Activated gamma-delta T cell (primary cell): ENCODE data around the gene TUBB1.
"Not testable (repeated sequence)": the region's sequence is repeated elsewhere in the genome, so short reads cannot be mapped to it uniquely, and the experiment has no call there.

ENCODE experiments used
- DNase-seq: peaks from one replicate; lab custom pipeline; 2025; lab: John Stamatoyannopoulos, UW

The TUBB1 gene

DNA sequence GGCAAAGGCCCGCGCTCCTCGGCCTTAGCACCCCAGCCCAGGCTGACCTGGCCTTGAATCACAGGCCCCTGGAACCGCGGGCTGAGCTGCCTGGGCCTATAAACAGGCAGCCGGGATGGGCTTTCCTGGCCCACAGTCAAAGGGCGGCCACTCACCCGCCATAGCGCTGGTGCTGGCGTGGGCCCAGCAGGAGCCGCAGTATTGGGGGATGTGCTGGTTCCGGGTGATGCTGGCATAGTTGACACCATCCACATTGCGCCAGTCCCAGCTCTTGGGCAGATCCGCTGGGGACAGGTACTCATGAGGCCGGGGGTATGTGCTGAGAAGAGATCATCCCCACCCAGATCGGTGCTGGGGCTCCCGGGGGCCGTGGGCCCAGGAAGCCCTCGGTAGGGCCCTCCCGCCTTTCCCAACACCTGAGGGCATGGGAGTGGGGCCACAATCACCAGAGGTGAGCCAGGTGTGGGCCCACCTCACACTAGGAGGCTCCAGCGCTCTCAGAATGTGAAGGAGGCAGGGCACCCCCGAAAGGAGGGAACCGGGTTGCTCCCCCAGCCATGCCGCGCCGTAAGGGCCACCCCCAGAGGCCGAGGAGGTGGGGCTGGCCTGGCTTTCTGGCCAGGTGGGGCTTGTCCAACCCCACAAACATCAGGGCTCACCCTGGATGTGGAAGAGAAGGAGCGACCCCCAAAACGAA, 12.9 kb upstream of the TUBB1 start:
- DNase-seq = no peak

DNA sequence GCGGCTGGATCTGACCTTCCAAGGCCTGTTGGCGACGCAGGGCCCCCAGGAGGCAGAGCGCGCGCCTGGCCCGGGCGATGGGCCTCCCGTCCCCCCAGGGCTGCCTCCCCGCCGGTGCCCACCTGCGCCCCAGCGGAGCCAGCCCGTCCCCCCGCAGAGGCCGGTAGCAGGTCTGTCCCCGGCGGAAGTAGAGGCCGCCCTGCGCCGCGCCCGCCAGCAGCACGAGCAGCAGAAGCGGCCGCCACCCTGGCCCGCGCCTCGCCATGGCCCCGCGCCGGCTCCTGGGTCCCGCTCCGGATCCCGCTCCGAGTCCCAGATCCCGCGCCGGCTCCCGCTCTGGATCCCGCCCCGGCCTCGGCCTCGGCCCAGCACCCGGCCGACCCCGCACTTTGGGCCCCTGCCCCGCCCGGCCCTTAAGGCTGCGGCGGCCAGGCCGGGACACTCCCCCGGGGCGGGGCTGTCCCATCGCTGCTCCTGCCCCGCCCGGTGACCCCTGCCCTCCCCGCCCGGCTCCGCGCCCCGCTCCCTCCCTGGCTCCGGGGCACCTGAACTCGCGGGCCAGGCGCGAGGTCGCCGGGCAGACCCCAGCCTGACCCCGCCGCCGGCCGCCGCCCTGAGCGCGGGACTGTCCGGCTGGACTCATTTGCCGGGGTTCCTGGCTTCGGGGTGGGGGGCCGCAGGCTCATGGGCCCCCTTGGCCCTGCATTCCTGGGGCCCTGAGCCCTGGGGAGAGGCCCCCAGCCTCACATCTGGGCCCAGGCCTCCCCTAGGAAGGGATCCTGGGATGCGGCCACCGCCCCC, 12.2 kb upstream of the TUBB1 start, which contains the start of gene CTSZ:
CTSZ (minus strand) TSS at position 391 of the 801 bp plus-strand sequence; CDS start at position 265, 126 bp downstream.
- peak; percentile 31 for DNase-seq

DNA sequence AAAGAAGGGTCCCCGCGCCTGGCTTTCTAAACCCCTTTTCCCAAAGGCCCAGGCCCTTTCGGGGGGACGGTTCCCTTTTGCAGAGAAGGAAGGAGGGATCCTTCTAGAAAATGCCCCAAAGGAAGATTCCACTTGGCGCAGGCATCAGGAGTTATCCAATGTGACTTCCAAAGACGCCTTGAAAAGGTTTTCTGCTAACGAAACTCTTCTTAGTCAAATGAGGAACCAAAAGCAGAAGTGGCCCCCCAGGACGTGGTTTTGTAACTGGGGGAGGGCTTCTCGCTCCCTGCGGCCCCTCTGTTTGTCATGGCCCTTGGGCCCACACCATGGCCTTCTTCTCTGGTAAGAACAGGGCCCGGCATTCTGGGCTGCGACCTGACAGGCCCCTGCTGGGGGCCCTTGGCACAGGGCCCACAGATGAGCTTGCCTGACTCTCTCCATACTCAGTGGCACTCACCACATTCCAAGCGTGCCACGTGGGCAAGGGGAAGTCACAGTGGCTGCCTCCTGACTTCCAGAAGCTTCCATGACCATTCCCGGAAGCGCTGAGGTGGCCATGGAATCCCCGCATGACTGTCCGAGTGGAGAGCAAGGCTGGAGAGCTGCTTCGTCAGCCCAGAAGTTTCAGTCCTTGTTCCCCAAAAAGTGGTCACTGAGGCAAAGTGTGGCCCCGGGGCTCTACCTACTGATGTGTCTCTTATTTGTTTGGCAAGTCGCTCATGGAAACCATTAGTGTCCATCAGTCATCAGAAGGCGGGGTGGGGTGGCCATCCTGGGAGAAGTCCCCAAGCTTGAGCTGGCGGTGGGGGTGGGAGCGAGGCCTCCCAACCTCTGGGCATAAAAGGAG, 11.3 kb upstream of the TUBB1 start:
- no peak for DNase-seq

DNA sequence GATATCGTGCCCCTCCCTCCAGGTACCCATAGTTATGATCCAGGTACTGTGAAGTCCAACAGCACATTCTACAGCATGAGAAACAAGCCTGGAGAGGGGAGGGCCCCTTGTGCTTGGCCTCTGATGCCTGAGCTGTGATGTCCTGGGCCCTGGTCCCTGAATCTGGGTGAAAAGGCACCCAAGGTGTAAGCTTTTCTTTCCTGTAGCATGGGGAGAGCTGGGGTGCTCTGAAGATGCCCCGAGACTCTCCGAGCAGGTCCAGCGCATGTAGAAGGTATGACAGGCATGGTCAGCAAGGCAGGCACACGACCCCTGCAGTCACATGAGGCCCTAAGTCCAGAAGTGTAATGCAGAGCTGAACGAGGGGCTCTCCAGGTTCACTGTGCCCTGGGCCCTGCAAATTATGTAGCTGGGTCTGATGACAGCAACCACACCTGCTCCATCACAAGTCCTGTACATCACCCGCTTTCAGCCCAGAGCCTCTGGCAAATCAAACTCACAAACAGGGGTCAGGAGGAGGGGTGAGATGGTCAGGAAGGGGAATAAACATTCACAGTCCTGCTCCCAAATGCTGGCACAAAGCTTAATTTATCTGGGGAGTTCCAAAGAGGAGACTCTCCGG, 10.4 kb upstream of the TUBB1 start:
- DNase-seq = no peak

DNA sequence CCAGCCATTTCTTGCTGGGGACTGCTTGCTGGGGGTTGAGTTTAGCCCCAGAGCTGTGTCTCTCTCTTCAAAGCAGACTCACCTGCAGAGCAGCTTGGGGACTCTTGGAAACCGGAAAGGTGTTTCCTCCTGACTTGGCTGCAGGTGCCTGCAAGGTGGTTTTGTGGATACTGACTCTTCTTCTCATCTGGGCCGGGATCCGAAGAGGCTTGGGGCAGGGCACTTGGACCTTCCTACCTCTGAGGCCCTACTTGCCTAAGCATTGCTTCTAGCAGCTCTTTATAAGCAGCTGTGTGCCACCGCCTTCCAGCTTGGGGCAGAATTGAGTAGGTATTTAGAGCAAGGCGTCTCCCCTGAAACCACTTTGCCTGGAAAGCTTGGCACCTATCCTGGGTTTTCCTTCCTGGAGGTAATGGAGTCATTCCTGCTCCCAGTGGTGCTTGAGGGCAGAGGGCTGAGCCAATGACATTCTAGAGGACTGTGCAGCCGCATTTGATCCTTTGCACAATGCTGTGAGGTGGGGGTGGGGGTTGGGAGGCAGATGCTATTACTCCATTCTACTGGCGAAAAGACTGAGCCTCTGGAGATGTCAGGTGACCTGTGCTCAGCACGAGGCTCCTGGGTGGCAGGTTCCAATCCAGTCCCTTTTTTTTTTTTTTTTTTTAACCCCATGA, 8.8 kb upstream of the TUBB1 start:
- DNase-seq = no peak

DNA sequence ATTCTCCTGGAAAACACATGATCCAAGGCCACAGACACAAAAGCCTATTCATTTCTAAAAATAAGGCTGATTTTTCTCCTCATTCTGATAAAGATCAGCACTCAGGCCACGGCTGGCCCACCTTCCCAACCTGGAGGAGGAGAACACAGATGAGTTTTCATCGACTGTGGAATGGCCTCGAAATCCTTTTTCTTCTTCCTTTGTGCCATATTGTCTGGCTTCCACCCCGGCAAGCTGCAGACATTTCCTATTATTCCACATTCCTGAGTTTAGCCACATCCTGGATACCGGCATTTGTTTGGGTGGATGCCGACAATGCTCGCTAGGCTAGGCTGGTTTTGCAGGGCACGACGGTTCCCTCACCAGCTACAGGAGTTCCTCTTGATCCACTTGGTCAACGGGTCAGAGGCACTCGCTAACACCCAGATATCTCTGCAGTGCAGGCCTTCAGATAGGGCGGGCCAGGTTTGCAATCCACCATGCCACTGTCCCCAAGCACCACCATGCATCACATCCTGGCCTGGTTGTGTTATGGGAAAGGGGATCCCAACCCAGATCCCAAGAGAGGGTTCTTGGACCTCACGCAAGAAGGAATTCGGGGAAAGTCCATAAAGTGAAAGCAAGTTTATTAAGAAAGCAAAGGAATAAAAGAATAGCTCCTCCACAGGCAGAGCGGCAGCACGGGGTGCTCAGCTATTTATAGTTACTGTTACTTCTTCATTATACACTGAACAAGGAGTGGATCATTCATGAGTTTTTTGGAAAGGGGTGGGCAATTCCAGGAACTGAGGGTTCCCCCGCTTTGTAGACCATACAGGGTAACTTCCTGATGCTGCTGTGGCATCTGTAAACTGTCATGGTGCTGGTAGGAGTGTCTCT, 8.0 kb upstream of the TUBB1 start:
- DNase-seq = no peak

DNA sequence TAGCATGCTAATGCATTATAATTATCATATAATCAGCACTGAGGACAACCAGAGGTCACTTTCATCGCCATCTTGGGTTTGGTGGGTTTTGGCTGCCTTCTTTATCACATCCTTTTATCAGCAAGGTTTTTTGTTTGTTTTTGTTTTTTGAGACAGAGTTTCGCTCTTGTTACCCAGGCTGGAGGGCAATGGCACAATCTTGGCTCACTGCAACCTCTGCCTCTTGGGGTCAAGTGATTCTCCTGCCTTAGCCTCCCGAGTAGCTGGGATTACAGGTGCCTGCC, 7.4 kb upstream of the TUBB1 start:
- DNase-seq = not testable (repeated sequence)

DNA sequence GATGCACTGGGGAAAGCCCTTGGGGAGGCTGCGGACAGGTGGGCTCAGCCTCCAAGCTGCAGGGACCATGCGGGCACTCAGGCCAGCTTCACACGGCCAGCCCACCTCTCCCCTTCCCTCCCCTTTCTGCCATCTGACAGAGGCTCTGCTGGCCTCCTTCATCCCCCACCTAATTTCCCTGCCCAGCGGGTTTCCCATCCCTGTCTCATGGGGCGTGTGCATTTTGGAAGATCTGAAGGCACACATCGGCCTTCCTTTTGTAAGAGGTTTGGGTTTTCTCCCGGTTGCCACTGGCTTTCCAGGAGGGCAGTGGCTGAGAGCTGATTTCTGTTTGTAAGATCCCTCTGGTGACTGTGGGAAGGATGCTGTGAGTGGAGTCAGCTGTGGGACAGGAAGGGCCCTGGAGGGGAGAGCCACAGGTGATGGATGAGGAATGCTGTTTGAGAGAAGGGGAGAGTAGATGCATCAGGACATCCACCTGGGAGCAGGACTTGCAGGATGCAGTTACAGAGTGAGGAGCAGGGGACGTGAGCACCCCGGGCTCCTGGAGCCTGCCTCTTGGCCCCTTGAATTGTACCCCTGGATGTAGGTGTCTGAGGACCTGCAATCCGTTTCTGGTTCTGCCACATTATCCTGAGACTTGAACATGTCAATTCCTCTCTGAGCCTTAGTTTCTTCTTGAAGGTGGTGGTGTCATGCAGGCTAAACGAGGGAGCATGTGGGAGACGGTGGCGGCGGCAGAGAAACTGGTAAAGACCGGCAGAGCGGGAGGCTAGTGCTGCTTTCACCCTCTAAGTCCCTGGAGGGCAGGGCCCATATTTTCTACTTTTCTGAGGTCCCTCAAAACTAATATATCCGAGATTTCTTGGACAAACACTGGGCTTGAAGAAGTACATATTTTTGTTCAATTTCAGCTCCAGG, 5.9 kb upstream of the TUBB1 start:
- DNase-seq = no peak

DNA sequence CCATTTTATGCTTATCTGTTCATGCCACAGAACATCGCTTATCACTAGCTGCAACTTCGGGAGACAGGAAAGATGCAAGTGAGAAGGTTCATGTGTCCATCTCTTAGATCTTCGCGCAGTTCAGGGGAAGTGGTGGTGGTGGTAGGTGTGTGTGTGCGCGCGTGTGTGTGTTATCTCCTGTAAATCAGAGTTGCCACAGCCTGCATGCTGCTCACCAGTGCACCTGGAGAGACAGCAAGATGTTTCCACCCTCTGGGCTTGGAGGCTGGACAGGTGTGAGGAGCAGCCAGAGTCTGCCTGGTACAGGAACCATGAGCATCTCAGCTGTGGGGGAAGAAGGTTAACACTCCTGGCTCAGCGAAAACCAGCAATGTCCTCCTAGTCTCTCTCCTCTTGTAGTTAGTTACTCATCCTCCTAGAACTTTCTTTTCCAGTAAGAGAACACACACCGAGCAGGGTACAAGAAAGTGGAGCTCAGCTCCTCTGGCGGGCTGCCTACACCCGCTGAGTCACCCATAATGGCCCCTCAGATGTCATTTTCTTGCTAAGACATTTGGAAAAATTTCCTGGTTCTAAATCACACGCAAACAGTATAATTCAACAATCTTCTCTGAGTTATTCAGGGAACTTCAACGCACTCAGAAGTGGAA, 5.1 kb upstream of the TUBB1 start:
- DNase-seq = no peak

DNA sequence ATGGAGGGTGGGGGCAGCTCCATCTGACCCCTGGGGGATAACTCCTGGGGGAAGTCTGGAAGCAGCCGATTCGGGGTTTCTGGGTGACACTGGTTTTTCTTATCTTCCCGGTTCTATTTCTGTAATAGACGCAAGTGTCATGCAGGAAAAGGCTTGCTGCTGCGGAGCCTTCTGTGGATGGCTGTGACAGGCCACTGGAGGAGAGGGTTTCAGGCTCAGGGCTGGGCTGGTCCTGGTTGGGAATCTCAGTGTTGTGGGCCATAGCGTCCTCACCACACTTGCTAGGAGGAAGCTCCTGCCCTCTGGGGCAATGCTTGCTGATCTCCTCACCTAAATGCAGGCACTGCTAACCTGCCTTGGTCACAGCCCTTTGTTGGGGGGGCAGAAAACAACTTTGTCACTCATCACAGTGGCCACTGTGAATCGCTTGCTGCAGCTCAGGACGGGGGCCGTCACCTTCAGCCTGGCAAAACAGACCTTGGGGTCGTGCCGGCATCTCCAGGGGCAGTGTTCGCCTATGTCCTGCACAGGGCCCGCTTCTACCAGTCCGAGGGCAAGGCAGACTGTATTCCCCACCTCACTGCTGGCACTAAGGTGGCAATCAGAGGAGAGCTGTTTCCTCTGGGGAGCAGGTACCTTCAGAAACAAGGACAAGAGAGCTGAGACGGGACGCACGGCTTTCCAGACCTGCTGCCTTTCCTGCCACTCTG, 4.4 kb upstream of the TUBB1 start:
- no peak for DNase-seq

DNA sequence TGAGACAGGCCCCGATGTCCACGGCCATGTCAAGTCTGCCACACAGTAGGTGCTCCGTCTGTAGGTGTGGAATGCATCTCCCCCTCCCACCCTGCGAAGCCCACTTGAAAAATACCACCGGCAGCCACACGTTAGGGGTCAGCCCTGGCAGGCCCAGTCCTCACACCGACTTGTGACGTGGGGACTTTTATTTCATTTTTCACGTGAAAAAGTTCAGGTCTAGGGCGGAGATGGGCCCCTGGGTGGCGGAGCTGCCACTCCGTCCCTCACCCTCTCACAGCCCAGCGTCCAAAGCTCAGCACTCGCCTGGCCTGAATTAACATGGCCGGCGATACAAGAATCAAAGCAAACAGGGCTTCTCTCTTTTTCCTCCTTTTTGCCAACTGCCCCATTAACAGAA, 3.8 kb upstream of the TUBB1 start:
- no peak for DNase-seq

DNA sequence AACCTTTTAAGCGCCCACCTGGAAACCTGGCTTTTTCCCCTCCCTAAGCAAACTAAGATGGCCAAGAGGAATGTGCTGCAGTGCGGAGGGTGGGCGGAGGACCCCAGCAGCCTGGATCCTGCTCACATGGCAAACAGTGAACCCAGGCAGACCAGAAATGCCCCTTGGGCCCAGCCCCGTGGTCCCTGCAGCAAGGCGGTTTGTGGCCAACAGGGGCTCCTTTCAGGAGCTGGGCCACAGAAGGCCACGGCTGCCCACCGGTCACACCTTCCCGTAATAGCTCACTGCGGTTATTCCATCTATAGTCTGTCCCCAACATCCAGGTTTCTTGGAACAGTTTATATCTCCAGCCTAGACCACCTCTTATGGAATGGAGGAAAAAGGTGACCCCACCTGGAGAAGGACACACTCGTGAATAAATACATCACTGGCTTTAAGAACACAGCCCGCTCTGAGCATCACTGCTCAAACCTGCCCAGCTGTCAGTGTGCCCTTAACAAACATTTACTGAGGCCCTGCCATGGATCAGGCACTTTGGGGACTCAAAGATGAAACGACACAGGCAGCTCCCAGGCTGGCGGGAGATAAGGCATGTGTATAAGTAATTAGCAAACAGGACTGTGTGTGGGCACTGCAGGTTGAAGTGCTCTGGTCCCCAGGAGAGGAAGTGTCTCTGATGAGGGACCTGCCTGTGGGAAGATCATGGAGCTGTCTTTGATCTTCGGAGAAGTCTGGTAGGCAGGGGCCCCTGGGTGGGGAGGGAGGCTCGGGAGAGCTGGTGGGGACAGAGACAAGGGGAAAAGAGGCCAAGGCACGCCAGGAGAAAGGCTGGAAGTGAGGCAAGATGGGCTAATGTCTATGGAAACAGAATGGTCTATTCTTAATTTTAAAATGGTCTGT, 3.2 kb upstream of the TUBB1 start:
- no peak for DNase-seq

DNA sequence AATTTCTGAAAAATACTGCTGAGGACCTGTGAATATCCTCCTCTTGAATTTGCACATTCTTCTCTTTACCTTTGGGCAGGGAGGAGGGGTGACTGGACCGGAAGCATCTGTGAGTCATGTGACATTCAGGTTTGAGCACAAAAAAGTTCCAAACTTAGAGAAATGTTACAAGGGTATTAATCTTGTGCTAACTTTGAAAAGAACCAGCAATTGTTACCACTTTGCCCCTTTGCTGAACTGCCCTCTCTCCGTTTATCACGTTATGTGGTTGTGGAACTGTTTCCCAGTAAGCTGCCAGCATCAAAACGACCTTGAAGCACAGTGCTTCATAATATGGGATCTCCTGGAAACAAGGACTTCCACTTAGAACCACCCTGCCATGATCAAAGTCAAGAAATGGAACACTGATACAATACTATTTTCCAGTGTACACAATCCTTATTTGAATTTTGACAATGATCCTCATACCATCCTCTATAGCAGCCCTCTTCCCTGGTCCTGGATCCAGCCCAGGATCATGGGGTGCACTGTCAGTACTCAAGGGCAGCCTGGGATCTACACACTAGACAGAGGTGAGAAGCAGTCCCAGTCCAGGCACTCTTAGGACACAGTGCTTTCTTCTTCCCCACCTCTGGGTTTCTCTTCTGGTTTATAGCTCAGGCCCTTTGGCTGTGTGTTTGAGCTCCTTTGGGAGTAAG, 2.3 kb upstream of the TUBB1 start:
- DNase-seq = no peak

DNA sequence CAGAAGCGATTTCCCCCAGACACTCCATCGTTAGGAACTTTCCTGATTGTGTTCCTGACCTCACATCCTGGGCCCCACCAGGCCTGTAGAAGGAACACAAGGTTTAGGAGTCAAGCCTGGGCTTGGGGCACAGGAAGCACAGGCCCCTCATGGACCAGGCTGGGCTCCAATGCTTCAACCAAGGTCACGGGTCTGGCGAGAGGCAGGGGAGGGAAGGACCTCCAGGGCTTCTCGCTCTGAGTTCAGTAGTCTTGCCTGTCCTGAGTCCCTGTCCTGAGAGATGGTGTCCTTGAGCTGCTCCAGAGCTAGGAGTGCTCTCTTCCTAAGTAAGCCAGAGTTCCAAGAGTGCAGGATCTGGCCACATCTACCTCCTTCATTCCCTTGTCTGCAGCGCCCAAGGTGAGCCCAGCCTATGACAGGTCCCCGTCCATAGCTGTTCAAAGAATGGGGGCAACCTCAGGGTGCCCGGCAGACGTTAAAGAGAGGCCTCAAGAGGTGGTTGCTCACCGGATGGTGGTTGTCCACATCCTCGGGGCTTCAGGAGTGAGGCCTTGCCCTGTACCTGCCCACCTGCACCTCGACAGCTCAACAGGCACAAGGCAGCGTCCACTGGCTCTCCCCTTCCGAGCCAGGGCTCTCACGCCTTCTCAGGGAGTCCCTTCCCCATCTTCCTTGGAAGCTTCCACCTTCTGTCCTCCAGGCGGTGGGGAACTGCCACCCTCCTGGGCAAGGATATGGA, 1.6 kb upstream of the TUBB1 start:
- no peak for DNase-seq

DNA sequence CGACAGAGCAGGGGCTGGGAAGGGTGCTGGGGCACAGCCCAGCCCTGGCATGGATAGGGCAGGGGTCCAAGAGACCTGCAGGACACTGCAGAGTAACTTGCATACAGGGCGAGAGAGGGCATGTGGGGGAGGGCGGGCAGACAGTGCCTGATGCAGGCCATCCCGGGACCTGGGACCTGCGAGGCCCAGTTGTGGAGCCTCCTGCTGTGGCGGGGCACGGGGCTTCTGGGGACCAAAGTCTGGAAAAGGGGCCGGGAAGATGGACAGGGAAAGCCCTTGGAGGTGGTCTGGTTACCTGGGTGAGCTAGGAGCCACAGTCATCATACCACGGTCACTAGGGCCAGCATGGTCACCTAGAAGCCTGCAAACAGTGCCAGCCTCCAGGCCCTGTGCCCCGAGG, 412 bp upstream of the TUBB1 start:
- no peak for DNase-seq

DNA sequence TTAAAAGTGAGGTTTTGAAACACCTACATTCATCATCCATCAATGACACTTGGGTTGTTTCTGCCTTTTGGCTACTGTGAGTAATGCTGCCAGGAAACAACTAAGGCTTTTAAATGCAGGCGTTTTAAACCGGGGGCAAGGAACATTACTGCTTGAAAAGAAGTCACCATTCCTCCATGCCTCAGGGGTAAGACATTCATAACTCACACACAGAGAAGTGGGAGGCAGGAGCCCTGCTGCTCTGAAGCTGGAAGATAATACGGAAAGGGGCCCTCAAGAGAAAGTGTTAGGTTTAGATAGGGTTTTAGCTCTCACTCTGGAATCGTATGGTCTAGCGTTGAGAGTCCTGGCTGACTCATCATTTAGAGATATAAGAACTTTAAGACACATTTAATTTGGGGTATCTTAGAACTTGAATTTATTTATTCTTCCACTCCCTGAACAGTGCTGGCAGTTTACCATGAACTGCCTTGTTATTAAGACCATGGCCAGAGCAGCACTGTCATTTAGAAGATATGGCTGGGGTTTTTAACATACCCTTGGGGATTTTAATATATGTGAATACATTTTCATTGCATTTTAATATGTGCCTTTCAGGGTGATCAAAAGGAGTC, 1.8 kb downstream of the TUBB1 start:
- no peak for DNase-seq
